ENCODE data around the gene CHMP1B.

The CHMP1B gene

GRCh38 chr18:11839556-11839955 lies 11.7 kb upstream of the CHMP1B start:
- H3K27ac ChIP-seq: no peak overlapping the region
- TF ChIP-seq ZFX (IDR thresholded peaks at IDR 0.05) (no peak), CTCF (conservative IDR thresholded peaks at IDR 0.05) (no peak)

- TF ChIP-seq ZFX (IDR thresholded peaks at IDR 0.05): no peak
- no peak for TF ChIP-seq CTCF (conservative IDR thresholded peaks at IDR 0.05)
- no peak overlapping the region for H3K27ac ChIP-seq
These were observed 10.7 kb upstream of the CHMP1B start for GRCh38 chr18:11840493-11840892.

GRCh38 chr18:11842562-11842961 lies 8.7 kb upstream of the CHMP1B start:
- no peak overlapping the region for H3K27ac ChIP-seq
- TF ChIP-seq CTCF (conservative IDR thresholded peaks at IDR 0.05) (no peak), ZFX (IDR thresholded peaks at IDR 0.05) (no peak)

- TF ChIP-seq ZFX (IDR thresholded peaks at IDR 0.05): no peak
- TF ChIP-seq CTCF (conservative IDR thresholded peaks at IDR 0.05): no peak
- H3K27ac ChIP-seq: no peak overlapping the region
These were observed 6.8 kb upstream of the CHMP1B start for GRCh38 chr18:11844436-11844835.

- TF ChIP-seq ZFX (IDR thresholded peaks at IDR 0.05) (no peak), CTCF (conservative IDR thresholded peaks at IDR 0.05) (no peak)
These were observed 5.6 kb upstream of the CHMP1B start for GRCh38 chr18:11845654-11846053.

GRCh38 chr18:11847811-11848210 lies 3.4 kb upstream of the CHMP1B start:
- H3K27ac ChIP-seq: no peak overlapping the region
- no peak for TF ChIP-seq ZFX (IDR thresholded peaks at IDR 0.05)
- no peak for TF ChIP-seq CTCF (conservative IDR thresholded peaks at IDR 0.05)

More at GRCh38 chr18:11845654-11846053, 5.6 kb upstream of the CHMP1B start:
- H3K27ac ChIP-seq: no peak overlapping the region

GRCh38 chr18:11849279-11849678 lies 1.9 kb upstream of the CHMP1B start:
- no peak for TF ChIP-seq ZFX (IDR thresholded peaks at IDR 0.05)
- TF ChIP-seq CTCF (conservative IDR thresholded peaks at IDR 0.05): no peak
- no peak overlapping the region for H3K27ac ChIP-seq
